Loucy (cell line): Measurements from ENCODE around the gene TMEM50A.
A peak's percentile ranks its signal among the peaks of the same experiment; 100 is the strongest.
"Not testable (repeated sequence)": the region's sequence is repeated elsewhere in the genome, so short reads cannot be mapped to it uniquely, and the experiment has no call there.

Experiments used
- H2AFZ ChIP-seq: fragments of 200-600 bp; sonication (generic); 2 replicates; pipeline ENCODE4 v1.6.0; 2016; ENCODE audit warnings: antibody characterized with exemption, mild to moderate bottlenecking, low read length, moderate library complexity
- H3F3A ChIP-seq: fragments of 200-600 bp; 2 replicates; pipeline ENCODE4 v1.6.0; 2016; ENCODE audit warnings: antibody characterized with exemption, low read depth, mild to moderate bottlenecking
- H3K27me3 ChIP-seq: fragments of 200-600 bp; sonication (generic); 2 replicates; pipeline ENCODE4 v1.6.1; 2014; ENCODE audit warnings: low read length, mild to moderate bottlenecking; ENCODE audit not compliant: insufficient read depth, poor library complexity, severe bottlenecking
- H3K36me3 ChIP-seq: fragments of 200-600 bp; sonication (generic); 2 replicates; pipeline ENCODE4 v1.6.1; 2016; ENCODE audit warnings: low read length; ENCODE audit not compliant: insufficient read depth
- H3K4me1 ChIP-seq: fragments of 200-600 bp; sonication (generic); 2 replicates; pipeline ENCODE4 v1.5.1; 2014; ENCODE audit warnings: low read length, mild to moderate bottlenecking; ENCODE audit not compliant: insufficient read depth, poor library complexity, severe bottlenecking
- H3K4me2 ChIP-seq: fragments of 200-600 bp; sonication (generic); 2 replicates; pipeline ENCODE4 v1.6.0; 2014; ENCODE audit warnings: antibody characterized with exemption, low read length, low read depth, mild to moderate bottlenecking; ENCODE audit not compliant: poor library complexity, severe bottlenecking
- H3K4me3 ChIP-seq: fragments of 200-600 bp; sonication (generic); 2 replicates; pipeline ENCODE4 v1.5.1; 2014; ENCODE audit warnings: low read length, mild to moderate bottlenecking, mixed read lengths; ENCODE audit not compliant: poor library complexity, severe bottlenecking
- H3K79me2 ChIP-seq: fragments of 200-600 bp; sonication (generic); 2 replicates; pipeline ENCODE4 v1.6.1; 2014; ENCODE audit warnings: low read length; ENCODE audit not compliant: insufficient read depth
- H3K9ac ChIP-seq: fragments of 200-600 bp; sonication (generic); 2 replicates; pipeline ENCODE4 v1.6.0; 2014; ENCODE audit warnings: mild to moderate bottlenecking, low read depth, low read length, moderate library complexity; ENCODE audit not compliant: poor library complexity, severe bottlenecking
- H3K9me2 ChIP-seq: fragments of 200-600 bp; sonication (generic); replicated peaks from 2 replicates; pipeline ENCODE4 v1.6.1; 2016; ENCODE audit warnings: low read depth, low read length, mixed read lengths
- H3K9me3 ChIP-seq: fragments of 200-600 bp; sonication (generic); 2 replicates; pipeline ENCODE4 v1.6.1; 2014; ENCODE audit warnings: mild to moderate bottlenecking, antibody characterized with exemption, low read length, low read depth; ENCODE audit not compliant: insufficient read depth
- H4K20me1 ChIP-seq: fragments of 200-600 bp; sonication (generic); 2 replicates; pipeline ENCODE4 v1.6.0; 2014; ENCODE audit warnings: antibody characterized with exemption, low read length, mild to moderate bottlenecking; ENCODE audit not compliant: insufficient read depth, poor library complexity, severe bottlenecking
- CTCF ChIP-seq: fragments of 200-600 bp; sonication (generic); conservative IDR thresholded peaks from 2 replicates; pipeline ENCODE4 v1.5.1; 2014; ENCODE audit warnings: mild to moderate bottlenecking, antibody characterized with exemption, low read length
- EZH2phosphoT487 ChIP-seq: fragments of 200-600 bp; IDR thresholded peaks from 2 replicates; pipeline ENCODE4 v1.6.1; 2018; ENCODE audit warnings: antibody characterized with exemption, mild to moderate bottlenecking, moderate library complexity, borderline replicate concordance

The TMEM50A gene

GRCh38 chr1:25329950-25330349 lies 8.2 kb upstream of the TMEM50A start:
- H3K4me2 ChIP-seq = peak overlapping the region; percentile 37

GRCh38 chr1:25336922-25337354 lies 1.2 kb upstream of the TMEM50A start:
- peak overlapping the region; percentile 81; the same call in 1 of the 2 replicates for H2AFZ ChIP-seq
- peak; percentile 21; the same call in 1 of the 2 replicates for TF ChIP-seq CTCF

More at GRCh38 chr1:25329950-25330349, 8.2 kb upstream of the TMEM50A start:
- not testable (repeated sequence) for H3K27me3 ChIP-seq, H4K20me1 ChIP-seq, H3F3A ChIP-seq, H3K9me3 ChIP-seq, H3K9ac ChIP-seq, H3K9me2 ChIP-seq, H2AFZ ChIP-seq, H3K4me3 ChIP-seq, H3K4me1 ChIP-seq, H3K36me3 ChIP-seq
- H3K79me2 ChIP-seq = peaks cover 12% of the 10 kb centered on the region; the same call in 1 of the 2 replicates
- peak; percentile 47 for TF ChIP-seq CTCF

GRCh38 chr1:25337483-25338187 lies 499 bp upstream of the TMEM50A start:
- Histone ChIP-seq H3K4me3 (peak overlapping the region; percentile 89), H3K4me2 (peak overlapping the region; percentile 37), H3K79me2 (peaks cover 53% of the 10 kb centered on the region), H3K4me1 (peaks cover 32% of the 10 kb centered on the region), H3K9ac (peak overlapping the region; percentile 87), H2AFZ (peak overlapping the region; percentile 64; the same call in 1 of the 2 replicates), H4K20me1 (peaks cover 38% of the 10 kb centered on the region)
- not testable (repeated sequence) for H3K27me3 ChIP-seq, H3K36me3 ChIP-seq, H3K9me3 ChIP-seq, H3K9me2 ChIP-seq, H3F3A ChIP-seq

More at GRCh38 chr1:25336922-25337354, 1.2 kb upstream of the TMEM50A start:
- H3K36me3 ChIP-seq, H3K9me2 ChIP-seq, H3F3A ChIP-seq, H3K27me3 ChIP-seq, H3K9me3 ChIP-seq: not testable (repeated sequence)
- H3K4me2 ChIP-seq = peak overlapping the region; percentile 74
- peaks cover 31% of the 10 kb centered on the region for H4K20me1 ChIP-seq
- H3K4me3 ChIP-seq = peak overlapping the region; percentile 75
- peaks cover 26% of the 10 kb centered on the region for H3K4me1 ChIP-seq
- H3K79me2 ChIP-seq = peaks cover 52% of the 10 kb centered on the region
- H3K9ac ChIP-seq = peak overlapping the region; percentile 71

DNA sequence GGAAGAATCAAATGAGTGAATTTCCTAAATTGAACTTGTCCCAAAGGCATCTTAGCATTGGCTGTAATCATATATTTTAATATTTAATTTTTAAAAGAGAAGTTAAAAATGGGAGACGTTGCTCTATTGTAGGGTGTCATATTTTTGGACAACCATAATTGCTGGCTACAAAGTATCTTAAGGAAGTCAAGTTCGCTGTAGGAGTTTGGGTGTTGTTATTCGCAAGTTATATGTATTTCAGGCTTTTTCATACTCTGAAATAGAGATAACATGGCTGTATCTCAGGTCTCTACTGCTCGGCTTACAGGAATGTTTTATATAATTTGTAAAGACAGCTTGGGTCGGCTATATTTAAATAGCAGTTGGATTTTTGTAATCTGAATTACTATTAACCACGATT lies 852 bp downstream of the TMEM50A start:
- Histone ChIP-seq H3K9me3 (no peaks in the 10 kb centered on the region), H3K27me3 (no peaks in the 10 kb centered on the region), H3K36me3 (peaks cover 12% of the 10 kb centered on the region; the same call in 1 of the 2 replicates), H3K9ac (peak overlapping the region; percentile 87), H3K79me2 (peaks cover 64% of the 10 kb centered on the region), H3K4me2 (peak overlapping the region; percentile 98), H3K9me2 (no peaks in the 10 kb centered on the region), H3K4me1 (peaks cover 38% of the 10 kb centered on the region), H3F3A (no peaks in the 10 kb centered on the region), H4K20me1 (peaks cover 45% of the 10 kb centered on the region), H2AFZ (peak overlapping the region; percentile 86; the same call in 1 of the 2 replicates), H3K4me3 (peak overlapping the region; percentile 89)
- TF ChIP-seq EZH2phosphoT487 (no peak), CTCF (no peak)
